Gastroesophageal sphincter (tissue), 3 donors: ENCODE measurements around the gene GPS1.

Experiments used
- CTCF ChIP-seq, 4 experiments: fragments of 200-600 bp in 2 of 4; fragments of 450-650 bp in 2 of 4; sonication (generic) in 1 of 4; IDR thresholded peaks; one replicate each; pipeline ENCODE4 v1.5.1; 2017 to 2019; ENCODE audit warnings: antibody characterized with exemption in 4 of 4, mild to moderate bottlenecking in 2 of 4, moderate library complexity in 2 of 4
- POLR2A ChIP-seq, 2 donors: fragments of 450-650 bp; IDR thresholded peaks; one replicate each; pipeline ENCODE4 v1.6.1; 2017; ENCODE audit warnings: antibody characterized with exemption in 2 of 2, mild to moderate bottlenecking in 2 of 2, moderate library complexity in 1 of 2

- TF ChIP-seq CTCF (IDR thresholded peaks at IDR 0.05) = no peak
- no peak for TF ChIP-seq POLR2A (IDR thresholded peaks at IDR 0.05)
Observed at GRCh38 chr17:82046903-82047302, 4.8 kb upstream of the GPS1 start.
